HG03520 (cell line): ENCODE results near the gene RAB14.
"Not testable (repeated sequence)": the region's sequence is repeated elsewhere in the genome, so short reads cannot be mapped to it uniquely, and the experiment has no call there.

ENCODE experiments used
- ATAC-seq: cut with Tn5 transposase; IDR thresholded peaks from one replicate; pipeline ENCODE4 v1.9.1; 2021; ENCODE audit warnings: mild to moderate bottlenecking, moderate library complexity; ENCODE audit not compliant: unreplicated experiment

Gene RAB14

DNA sequence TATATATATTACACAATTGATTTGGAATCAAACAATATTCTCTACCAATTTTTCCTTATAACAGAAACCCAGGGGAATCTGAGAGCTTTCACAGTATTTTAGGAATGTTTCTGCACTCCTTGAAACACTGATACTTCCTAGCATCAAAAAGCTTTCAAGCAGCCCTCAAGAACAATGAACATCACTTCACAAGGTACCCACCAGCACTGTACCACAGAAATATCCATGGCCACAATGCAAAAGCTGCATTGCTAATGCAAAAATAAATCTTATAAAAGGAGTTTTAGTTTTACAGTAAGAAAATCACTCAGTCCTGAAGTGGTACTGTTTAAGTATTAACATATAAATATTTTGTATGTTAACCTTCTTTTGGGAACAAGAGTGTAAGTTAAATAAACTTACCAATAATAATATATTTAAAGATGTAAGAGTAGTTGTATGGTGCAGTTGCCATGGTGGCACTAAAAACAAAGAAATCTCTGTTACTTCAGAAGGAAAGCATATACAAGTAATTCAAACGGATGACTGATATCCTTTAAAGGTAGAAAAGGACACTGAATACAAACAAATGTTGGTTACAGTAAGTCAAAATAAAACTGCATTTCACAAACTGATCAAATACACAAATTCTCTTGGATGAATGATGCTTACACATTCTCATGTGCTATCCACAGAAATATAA lies 8.6 kb downstream of the RAB14 start:
- ATAC-seq, result no peak

DNA sequence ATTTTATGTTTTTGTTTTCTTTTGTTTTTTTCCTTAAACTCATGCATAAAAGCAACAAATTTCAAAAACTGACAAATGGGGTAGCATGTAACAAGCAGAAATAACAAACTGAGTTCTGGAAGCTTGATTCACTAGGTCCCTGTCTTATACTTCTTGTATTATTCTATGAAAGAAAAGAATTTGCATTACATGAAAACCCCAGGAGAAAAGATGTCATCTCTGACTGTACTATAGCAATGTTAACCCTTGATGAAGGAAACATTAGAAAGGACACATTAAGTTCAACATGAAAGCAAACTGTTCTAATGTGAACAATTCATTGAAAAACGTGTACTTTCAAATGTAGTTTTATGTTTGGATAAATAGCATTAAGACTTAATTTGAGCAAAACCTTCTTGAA lies 9.2 kb downstream of the RAB14 start:
- no peak for ATAC-seq

DNA sequence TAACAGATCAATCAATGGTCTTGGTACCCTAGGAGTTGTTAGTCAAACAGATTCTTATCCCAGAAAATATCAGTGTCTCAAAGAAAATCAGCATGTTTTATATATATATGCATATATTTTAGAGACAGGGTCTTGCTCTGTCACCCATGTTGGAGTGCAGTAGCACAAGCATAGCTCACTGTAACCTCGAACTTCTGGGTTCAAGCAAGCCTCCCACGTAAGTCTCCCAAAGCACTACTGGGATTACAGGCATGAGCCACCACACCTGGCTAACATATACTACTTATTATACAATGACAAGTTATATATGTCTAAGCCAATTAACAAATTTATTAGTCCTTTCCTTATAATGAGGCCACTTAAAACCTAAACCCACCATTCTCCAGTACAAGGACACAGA lies 10.4 kb downstream of the RAB14 start:
- no peak for ATAC-seq

GRCh38 chr9:121189660-121190059 lies 12.0 kb downstream of the RAB14 start:
- no peak for ATAC-seq

GRCh38 chr9:121189006-121189405 lies 12.7 kb downstream of the RAB14 start:
- ATAC-seq, result no peak

DNA sequence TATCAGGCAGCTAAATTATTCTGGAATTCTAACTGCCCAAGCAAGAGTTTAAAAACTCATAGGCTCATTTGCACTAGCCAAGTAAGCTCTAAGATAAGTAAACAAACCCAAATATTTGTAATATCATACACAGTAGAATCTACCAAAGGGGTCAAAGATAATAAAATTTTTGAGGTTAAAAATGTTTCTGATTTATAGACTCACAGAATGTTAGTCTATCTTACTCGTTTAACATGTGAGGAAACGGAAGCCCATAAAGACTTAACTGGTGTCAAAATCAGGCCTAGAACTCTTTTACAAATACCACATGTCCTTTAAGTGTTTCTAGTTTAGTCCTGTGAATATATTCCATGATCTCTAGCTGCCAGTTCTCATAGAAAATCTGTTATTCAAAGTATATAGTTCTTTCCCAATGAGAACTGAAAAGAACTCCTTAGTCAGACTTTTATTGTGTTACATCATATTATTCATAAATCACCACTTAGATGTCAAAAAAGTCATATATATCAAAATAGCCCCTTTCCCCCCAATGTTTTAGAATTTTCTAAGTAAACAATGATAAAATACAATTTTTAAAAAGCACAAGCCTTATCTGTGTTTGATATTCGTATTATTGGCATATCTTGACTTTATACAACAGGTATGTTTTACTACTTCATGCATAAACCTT lies 13.9 kb downstream of the RAB14 start:
- no peak for ATAC-seq

DNA sequence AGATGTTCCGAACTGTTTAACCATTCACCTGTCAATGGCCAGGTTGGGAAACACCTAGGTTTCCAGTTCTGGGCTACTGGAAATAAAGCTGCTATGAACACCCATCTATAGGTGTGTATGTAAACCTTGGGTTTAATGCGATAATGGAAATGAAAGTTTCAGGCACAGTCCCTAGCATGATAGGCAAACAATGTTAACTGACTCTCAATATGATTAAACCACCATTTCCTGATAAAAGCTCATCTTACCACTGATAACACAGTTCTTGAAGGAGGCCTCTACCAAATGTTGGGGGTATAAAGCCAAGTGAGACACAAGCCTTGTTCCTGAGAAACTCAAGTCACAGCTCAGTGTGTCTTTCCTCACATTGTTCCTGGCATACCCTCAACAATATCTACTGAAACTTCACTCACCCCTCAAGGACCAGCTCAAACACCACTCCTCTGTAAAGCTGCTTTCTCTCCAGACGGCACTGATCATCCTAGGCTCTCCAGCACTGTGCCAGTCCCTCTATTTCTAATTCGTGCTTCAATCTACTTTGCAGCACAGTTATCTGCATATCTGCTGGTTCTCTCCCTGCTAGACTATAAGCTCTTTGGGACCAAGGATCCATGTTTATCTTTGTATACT lies 15.8 kb downstream of the RAB14 start:
- no peak for ATAC-seq

GRCh38 chr9:121185178-121185745 lies 16.4 kb downstream of the RAB14 start:
- ATAC-seq, result no peak

DNA sequence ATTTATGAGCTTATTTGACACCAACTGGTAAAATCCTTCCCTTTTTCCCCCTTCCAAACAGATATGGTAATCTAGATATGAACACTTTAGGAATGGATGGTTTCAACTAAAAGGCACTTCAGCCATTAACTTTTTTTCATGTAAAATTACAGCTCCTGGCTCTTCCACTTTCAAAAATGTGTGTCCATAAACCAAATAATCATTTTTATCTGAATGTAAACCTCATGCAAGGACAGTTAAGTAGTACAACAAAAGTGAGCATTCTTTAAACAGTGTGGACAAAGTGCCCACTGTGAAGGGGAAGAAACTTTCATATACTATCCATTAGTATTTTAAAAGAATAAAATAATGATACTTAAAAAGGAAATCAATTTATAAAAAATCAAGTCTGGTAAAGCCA lies 17.2 kb downstream of the RAB14 start:
- ATAC-seq, result no peak

- ATAC-seq, result no peak
These were observed 17.8 kb downstream of the RAB14 start for GRCh38 chr9:121183666-121184423.

DNA sequence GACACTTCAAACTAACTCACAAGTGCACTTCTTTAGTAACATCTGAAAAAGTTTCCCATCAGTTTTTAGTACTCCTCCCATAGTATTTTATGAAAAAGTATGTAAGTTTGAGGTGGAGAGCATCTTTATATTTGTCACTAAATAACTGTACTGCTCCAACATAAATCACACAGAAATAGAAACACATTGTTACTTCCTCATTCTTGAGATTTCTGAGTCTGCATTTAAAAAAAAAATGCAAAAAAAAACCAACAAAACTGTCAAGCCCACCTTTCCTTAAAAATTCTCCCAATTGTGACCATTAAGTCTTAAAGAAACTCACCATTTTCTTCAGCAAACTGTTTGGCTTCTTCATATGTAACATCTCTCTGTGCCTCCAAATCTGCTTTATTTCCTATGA lies 18.7 kb downstream of the RAB14 start:
- no peak for ATAC-seq

GRCh38 chr9:121182101-121182836 lies 19.4 kb downstream of the RAB14 start:
- ATAC-seq, result no peak

GRCh38 chr9:121179930-121180681 lies 21.6 kb downstream of the RAB14 start:
- no peak for ATAC-seq

- ATAC-seq, result not testable (repeated sequence)
These were observed 22.3 kb downstream of the RAB14 start for GRCh38 chr9:121179373-121179721.

- no peak for ATAC-seq
These were observed 22.8 kb downstream of the RAB14 start for GRCh38 chr9:121178676-121179372.

DNA sequence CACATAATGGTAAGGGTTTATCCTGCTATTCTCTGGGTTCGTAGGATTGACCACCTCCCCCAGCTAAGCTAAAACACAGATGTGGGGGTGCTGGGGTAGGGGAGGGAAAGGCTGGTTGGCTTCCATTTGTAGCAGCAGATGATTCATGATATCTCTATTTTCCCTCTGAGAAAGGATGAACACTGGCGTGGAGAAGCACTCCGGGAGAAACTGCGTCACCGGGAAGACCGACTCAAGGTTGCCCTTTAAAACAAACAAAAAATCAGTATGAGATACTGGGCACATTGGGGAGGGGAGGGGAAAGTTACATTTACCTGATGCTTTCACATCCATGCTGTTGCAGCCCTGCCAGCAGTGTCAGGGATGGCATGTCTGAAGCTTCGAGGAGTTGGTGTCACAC lies 28.2 kb downstream of the RAB14 start:
- no peak for ATAC-seq

DNA sequence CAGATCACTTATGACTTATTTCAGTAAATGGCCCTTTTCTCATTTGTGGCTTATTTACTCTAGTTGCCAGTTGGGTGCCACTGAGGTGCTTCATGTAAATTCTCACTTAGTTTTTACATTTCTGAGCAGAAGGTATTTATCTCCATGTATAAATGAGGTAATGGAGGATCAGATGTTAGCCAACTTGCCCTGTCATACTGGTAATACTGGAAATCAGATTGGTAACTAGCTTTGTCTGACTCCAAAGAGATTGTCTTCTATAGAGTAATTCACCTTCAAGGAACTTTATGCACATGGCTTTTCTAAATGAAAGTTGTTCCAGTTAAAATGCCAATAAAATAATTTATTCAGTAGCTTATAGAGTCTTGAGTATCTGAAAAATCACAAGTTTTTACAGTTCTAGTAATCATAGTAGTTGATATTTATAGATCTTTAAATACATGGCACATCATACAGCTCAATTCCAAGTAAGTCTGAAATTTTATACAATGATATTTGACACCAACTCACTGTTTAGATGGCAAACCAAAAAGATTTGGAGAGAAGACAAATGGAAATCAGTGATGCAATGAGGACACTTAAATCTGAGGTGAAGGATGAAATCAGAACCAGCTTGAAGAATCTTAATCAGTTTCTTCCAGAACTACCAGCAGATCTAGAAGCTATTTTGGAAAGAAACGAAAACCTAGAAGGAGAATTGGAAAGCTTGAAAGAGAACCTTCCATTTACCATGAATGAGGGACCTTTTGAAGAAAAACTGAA lies 28.8 kb downstream of the RAB14 start:
- no peak for ATAC-seq

DNA sequence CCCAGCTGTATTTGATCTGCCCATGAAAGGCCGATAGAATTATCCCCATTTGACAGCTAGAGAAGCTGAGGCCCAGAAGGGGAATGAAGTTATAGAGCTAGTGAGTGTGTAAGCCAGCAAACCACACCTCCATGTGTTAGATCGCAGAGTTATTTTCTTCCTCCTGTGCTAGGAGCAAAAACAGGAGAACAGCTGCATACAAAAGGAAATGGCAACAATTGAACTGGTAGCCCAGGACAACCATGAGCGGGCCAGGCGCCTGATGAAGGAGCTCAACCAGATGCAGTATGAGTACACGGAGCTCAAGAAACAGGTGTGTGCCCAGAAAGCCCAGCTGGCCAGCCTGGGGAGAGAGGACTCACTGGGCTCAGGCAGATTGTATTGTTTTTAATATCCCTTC lies 30.4 kb downstream of the RAB14 start:
- ATAC-seq, result no peak
